HG03280 (cell line): Measurements from ENCODE around the gene LHX2.

Experiments
- ATAC-seq: cut with Tn5 transposase; IDR thresholded peaks from one replicate; pipeline ENCODE4 v1.9.1; 2021; ENCODE audit warnings: mild to moderate bottlenecking, moderate library complexity; ENCODE audit not compliant: unreplicated experiment

LHX2 gene

DNA sequence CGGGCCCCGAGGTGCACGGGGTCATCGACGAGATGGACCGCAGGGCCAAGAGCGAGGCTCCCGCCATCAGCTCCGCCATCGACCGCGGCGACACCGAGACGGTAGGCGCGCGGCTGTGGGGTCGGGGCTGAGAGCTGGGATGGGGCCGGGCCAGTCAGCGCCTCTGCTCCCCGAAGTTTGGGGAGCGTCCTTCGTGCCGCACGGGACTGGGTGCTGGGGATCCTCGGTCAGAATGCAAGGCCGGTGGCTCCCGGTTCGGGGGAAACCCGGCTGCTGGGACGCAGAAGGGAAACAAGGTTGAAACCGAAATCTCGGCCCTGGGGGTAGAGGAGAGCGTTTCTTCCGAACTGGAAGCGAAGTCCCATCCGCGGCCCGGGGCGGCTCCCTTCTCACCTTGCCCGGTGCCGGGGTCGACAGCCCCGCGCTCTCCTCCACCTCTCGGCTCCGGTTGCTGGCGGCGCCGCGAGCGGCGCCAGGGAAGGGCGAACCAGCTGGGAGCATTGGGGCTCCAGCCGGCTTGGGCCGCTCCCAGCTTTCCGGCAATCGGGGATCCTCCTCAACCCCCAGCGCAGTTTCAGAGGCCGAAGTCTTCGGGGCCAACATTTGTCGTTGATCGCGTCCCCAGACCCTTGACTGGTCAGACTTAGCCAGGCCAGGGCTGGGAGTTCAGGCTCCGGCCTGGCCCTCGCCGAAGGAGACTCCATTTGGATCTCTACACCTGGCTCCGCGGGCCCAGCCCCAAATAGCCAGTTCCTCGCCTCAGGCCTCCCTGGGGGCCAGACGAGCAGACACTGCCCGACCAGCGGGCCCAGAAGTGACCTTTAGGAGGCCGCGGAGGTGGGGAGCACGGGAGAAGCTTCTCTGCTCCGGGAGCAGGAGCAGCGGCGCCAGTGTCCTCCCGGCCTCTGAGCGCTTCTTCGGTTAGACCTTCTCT is 1.1 kb downstream of the LHX2 start:
- no peak for ATAC-seq

DNA sequence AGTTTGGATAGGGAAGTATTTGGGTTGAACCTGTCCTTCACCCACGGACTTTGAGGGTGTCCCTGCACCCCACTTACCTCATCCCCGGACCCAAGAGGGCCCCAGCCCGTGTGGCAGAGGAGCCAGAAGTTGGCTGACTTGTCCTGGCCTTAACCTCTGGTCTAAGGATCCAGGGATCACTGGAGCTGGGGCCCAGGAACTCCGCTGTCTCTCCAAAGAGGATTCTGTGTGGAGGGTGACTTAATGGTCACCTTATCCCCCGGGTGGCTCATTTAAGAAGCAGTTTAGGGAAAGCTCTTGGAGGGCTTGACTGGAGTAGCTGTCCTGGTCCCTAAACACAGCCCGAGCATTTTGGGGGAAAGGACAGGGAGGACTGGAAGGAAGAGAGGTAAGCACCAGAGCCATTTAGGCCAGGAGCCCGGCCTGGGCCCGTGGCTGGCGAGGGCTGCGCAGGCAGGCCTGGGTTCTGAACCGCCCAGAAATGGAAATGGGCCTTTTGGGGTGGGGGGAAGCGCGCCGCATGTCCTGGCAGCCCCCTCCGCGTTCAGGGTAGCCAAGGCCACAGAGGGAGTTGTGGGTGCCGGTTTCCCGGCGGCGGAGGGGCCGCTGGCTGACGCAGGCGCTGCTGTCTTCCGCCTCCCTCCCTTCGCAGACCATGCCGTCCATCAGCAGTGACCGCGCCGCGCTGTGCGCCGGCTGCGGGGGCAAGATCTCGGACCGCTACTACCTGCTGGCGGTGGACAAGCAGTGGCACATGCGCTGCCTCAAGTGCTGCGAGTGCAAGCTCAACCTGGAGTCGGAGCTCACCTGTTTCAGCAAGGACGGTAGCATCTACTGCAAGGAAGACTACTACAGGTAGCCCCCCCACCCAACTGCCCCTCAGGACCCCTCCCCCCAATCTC is 2.0 kb downstream of the LHX2 start:
- no peak for ATAC-seq

GRCh38 chr9:124014211-124014955 is 2.8 kb downstream of the LHX2 start:
- no peak for ATAC-seq

DNA sequence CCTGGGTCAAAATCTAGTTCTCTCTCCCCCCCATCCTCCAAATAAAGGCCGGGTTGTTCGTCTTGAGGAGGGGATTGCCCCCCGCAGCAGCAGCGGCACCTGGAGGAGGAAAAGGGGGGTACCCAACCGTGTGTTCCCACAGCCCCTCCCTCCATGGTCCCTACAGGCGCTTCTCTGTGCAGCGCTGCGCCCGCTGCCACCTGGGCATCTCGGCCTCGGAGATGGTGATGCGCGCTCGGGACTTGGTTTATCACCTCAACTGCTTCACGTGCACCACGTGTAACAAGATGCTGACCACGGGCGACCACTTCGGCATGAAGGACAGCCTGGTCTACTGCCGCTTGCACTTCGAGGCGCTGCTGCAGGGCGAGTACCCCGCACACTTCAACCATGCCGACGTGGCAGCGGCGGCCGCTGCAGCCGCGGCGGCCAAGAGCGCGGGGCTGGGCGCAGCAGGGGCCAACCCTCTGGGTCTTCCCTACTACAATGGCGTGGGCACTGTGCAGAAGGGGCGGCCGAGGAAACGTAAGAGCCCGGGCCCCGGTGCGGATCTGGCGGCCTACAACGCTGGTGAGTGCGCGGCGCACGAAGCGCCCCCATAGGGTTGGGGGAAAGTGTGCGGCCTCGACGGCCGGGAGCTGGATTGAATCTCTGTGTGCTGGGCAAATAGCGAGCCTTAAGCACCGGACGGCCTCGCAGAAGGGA is 3.5 kb downstream of the LHX2 start:
- no peak for ATAC-seq

DNA sequence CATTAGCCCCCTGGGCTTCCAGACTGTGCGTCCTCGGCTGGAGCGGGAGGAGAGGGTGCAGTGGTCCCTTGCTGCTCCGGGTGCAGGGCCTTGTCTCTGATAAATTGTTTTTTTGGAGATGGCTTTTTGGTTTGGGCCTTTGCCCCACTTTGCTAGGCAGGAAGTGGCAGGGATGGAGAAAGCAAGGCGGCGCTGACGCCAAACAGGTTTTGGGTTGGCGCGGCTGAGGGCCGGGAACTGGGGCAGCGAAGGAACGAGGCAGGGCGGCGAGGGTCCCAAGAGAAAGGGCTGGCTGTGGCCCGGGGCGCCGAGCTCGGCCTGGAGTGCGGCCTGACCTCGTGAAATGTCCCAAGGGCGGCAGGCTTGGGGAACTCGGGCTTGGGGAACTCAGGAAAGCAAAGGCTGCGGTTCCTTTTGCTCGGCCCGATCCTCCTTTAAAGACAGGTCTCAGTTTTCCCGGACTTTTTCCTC is 4.1 kb downstream of the LHX2 start:
- no peak for ATAC-seq

GRCh38 chr9:124016175-124017050 is 4.8 kb downstream of the LHX2 start:
- ATAC-seq, result no peak

GRCh38 chr9:124017051-124017928 is 5.7 kb downstream of the LHX2 start:
- ATAC-seq, result no peak

GRCh38 chr9:124017929-124018729 is 6.6 kb downstream of the LHX2 start:
- ATAC-seq, result no peak

DNA sequence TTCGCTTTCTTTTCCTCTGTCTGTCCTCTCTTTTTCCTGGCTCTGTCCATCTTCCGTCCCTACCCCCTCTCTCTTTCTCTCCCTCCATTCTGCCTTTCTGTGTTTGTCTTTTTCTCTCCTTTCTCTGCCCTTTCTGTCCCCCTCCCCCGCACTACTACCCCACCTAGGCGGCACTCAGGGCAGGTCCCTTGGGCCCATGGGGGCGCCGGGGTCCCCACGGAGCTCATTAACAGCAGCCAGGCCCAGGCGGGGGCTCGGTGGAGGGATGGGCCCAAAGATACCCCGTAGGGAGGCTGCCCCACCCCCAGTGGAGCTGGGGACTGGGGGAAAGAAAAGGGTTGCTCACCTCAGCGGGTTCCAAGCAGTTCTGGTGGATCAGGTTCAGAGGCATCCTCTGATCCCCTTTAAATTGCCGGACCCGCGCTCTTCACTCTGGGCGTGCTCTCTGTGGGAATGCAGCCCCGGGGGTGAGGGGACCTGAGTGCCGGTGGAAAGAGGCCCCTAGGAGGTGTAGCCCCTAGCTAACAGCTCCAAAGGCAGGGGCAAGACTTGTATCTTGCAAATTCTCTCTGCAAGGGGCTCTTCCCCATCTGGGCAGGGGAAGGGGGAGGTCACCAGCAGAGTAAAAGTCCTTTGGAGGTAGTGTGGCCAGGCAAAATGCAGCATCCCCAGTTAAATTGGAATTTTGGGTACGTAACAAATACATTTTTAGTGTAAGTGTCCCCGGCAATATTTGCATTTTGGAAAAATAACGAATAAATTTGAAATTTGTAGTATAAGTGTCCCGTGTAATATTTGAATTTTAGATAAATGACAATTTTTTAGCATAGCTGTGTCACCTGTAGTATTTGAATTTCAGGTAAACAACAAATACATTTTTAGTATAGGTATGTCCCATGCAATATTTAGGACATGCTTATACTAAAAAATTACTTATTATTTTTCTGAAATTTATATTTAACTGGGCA is 7.4 kb downstream of the LHX2 start:
- ATAC-seq, result no peak

GRCh38 chr9:124019771-124020519 is 8.4 kb downstream of the LHX2 start:
- no peak for ATAC-seq

- no peak for ATAC-seq
Observed at GRCh38 chr9:124020520-124021384, 9.2 kb downstream of the LHX2 start.

DNA sequence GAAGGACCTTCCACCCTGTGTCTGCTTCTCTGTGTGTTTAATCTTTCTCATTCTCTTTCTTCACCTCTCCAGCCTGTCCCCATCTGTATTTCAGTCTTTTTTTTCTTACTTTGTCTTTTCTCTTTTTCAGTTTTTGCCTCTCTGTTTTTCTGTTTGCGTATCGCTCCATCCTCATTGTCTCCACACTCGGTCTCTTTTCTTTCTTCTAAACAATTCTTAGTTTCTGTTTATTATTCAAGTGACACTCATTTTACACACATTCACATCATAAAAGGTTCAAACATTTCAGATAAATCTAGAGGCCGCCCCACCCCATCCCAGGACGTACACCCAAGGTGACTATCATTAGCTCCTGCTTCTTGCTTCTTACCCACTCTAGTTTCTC is 9.8 kb downstream of the LHX2 start:
- no peak for ATAC-seq

DNA sequence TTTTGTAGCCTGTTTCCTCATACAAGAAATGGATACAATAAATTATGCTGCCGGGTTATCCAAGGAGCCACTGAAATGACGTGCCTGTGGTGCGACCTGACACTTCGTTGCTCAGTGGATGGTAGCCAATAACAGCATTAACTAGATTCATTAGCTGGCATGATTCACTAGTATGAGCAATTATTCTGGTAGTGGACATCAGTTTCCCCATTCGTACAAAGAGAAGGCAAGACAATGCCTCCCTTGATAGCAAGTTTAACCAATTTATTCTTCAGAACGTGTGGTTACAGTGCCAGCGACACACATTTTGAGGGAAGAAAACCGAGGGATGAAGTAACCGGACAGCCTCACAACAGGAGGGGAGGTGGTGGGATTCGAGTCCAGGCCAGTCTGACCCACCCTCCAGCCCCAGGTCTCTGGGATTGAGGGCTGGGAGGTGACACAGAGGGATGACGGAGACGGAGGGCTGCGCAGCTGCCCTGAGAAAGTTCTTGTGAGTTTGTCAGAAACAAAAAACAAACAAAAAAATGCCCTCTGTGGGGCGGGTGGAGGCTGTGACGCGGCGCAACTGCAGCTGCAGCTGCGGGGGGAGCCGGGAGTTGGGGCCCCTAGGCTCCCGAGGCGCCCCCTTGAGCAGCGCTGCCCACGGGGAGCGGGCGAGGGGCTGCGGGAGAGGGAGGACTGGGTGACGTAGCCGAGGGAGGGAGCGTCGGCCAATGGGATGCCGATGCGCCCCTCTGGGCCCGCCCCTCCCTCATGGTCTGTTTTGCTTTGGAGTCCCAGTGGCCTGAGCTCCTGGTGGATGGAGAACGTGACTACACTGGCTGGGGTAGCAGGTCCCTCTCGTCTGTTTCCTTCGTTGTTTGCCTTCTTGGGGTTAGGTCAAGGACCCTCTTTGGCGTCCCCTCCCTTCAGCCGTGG is 10.9 kb downstream of the LHX2 start:
- no peak for ATAC-seq

- ATAC-seq, result no peak
Observed at GRCh38 chr9:124024107-124024506, 12.5 kb downstream of the LHX2 start.
